Measurements from ENCODE around the gene FNDC3B. TPM values are rescaled to one million over a fixed set of nuclear protein-coding genes. Genes with fewer than 3 reads are reported as not detected.

FNDC3B gene
- total and polyA plus RNA-seq, 5 donors from 2014 or later: 6.8 to 31.8 (median 11.7) TPM

DNA sequence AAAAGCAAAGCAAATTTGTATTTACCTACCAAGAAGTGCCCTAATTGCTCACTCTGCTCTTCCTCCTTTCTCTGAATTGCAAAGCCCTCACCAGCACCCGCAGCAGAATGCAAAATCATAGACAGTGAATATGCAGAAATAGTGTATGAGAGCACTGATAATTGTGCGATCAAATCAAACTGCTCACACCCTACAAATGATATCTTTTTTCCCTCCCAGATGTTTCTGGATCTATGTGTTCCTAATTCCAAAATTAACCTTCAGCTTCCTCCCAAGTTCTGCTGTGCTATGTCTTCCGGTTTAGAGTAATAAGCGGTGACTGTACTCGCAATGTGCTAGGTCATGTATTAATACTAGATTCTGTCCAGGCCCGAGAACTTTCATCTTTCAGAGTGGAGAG, 405.4 kb downstream of the FNDC3B start:
- Mint-ChIP-seq H3K4me1 (peaks cover 14 to 29% (median 22%) of the 10 kb centered on the region in 4 donors), H3K9me3 (peaks cover 0 to 10% (median 2%) of the 10 kb centered on the region in 7 donors), H3K4me3 (no peak overlapping the region), H3K27ac (no peak overlapping the region), H3K27me3 (peaks cover 79% of the 10 kb centered on the region), H3K36me3 (no peaks in the 10 kb centered on the region)
- ATAC-seq (ENCODE audit: low read depth in 2 of 2) (no peak), DNase-seq (no peak)
- H3K27ac ChIP-seq (ENCODE audit: insufficient read depth, low read length, poor library complexity, severe bottlenecking): no peak overlapping the region
- H3K36me3 ChIP-seq (ENCODE audit: control insufficient read depth, insufficient read depth, low read length): no peaks in the 10 kb centered on the region
- no peak overlapping the region for H3K4me3 ChIP-seq (ENCODE audit: low read depth, low read length)
- H3K27me3 ChIP-seq (ENCODE audit: control insufficient read depth, insufficient read depth, low read length): peaks cover 53% of the 10 kb centered on the region
- H3K9me3 ChIP-seq (ENCODE audit: control insufficient read depth in 2 of 2, low read length in 2 of 2): no peaks in the 10 kb centered on the region
- peaks cover 13% of the 10 kb centered on the region for H3K4me1 ChIP-seq (ENCODE audit: control insufficient read depth, insufficient read depth, low read length, poor library complexity, severe bottlenecking)

DNA sequence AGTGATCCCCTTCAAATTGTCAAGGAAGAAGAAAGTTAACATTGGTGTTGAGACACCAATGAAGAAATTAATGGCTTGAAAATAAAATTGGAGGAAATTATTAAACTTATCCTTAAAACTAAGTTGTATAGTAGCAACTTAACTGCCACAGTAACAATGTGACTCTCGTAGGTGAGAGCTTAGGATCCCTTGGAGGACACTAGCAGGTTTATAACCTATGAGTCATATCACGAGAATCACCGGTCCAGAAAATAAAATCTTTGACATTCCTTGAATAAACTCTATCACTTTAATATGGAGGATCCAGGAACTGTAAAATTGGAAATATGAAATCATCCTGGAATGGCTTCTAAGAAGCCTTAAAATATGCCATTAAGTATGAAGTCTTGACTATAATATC, 406.8 kb downstream of the FNDC3B start:
- Histone ChIP-seq H3K27me3 (ENCODE audit: control insufficient read depth, insufficient read depth, low read length) (peaks cover 57% of the 10 kb centered on the region), H3K4me3 (ENCODE audit: low read depth, low read length) (no peak overlapping the region), H3K4me1 (ENCODE audit: control insufficient read depth, insufficient read depth, low read length, poor library complexity, severe bottlenecking) (peaks cover 13% of the 10 kb centered on the region), H3K27ac (ENCODE audit: insufficient read depth, low read length, poor library complexity, severe bottlenecking) (no peak overlapping the region), H3K36me3 (ENCODE audit: control insufficient read depth, insufficient read depth, low read length) (no peaks in the 10 kb centered on the region), H3K9me3 (ENCODE audit: control insufficient read depth in 2 of 2, low read length in 2 of 2) (no peaks in the 10 kb centered on the region)
- DNase-seq: no peak
- H3K27ac Mint-ChIP-seq: no peak overlapping the region
- no peak overlapping the region for H3K4me3 Mint-ChIP-seq
- H3K4me1 Mint-ChIP-seq: peaks cover 14 to 33% (median 24%) of the 10 kb centered on the region in 4 donors
- no peaks in the 10 kb centered on the region for H3K36me3 Mint-ChIP-seq
- ATAC-seq (ENCODE audit: low read depth in 2 of 2): no peak
- peaks cover 84% of the 10 kb centered on the region for H3K27me3 Mint-ChIP-seq
- peaks cover 0 to 10% (median 2%) of the 10 kb centered on the region in 7 donors for H3K9me3 Mint-ChIP-seq

DNA sequence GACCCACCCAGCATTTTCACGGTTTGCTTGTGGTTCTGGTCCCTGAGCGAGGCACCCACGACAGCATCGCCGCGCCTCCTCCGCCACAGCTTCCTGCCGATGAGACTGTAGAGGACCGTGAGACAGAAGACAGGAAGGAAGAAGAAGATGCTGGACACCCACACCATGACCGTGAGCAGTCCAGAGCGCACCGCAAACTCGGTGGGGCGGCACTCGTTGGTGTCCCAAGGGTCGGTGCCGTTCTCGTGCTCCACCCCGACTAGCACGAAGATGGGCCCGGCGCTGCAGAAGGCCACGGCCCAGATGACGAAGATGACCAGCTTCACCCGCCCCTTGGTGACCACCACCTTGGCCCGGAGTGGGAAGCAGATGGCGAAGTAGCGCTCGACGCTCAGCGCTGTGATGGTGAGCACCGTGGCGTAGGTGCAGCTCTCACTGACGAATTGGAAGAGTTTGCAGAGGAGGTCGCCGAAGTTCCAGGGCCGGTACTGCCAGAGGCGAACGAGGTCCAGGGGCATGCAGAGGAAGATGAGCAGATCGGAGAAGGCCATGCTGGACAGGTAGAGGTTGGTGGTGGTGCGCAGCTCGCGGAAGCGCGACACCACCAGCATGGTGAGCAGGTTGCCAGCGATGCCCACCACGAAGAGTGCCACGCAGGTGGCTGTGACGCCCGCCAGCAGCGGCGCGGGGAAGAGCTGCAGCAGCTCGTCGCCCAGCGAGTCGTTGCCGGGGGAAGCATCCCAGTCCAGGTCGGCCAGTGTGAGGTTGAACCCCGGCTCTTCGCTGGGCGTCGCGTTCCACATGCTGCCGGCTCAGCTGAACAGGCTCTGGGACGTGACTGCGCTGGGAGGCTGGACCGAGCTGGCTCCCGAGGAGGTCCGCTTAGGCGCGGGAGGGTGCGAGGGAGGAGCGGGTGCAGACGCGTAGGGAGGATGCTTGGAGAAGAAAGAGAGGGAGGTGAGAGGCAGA, 408.5 kb downstream of the FNDC3B start, which contains the start of gene GHSR:
Gene GHSR, minus strand, starts transcription at position 846 of the 969 bp plus-strand sequence. Its CDS starts 43 bp downstream, at position 803.
- H3K27me3 ChIP-seq (ENCODE audit: control insufficient read depth, insufficient read depth, low read length): peaks cover 60% of the 10 kb centered on the region
- no peak within 1 kb of the TSS for H3K27ac Mint-ChIP-seq

DNA sequence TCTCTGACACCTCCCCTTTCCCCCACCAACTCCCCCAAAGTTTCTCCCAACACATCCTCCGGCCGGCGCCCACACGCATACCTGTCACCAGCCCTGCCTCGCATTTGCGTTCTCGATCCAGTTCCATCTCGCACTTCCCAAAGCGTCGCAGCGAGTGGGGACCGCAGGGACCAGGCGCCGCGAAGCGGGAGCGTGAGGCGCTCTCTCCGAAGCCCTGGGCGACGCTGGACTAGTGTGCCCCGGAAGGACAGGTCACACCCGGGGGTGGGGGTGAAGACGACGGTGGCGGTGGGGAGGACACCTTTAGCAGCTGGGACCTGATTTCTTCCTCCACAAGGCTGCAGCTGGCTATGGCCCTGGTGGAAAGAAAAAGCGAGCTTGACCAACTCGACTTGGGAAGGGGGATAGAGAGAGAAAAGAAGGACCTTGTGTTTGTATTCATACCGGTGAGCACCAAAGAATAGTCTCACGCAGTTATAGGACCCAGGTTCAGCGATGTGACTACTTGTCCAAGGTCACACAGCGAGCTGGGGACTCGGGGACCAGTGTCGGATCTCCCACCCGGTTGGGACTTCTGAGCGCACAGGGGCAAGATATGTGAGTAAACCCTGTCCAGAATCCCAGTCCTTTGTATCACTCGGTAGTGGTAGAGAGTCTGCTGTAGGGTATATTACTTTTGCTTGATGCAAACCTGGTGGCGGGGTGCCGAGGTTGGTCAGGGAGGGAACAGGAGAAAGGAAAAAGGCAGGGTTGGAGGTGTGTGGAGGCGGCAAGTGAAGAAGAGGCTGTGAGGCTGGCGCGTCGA, 409.5 kb downstream of the FNDC3B start:
- Histone ChIP-seq H3K27me3 (ENCODE audit: control insufficient read depth, insufficient read depth, low read length) (peaks cover 60% of the 10 kb centered on the region), H3K4me1 (ENCODE audit: control insufficient read depth, insufficient read depth, low read length, poor library complexity, severe bottlenecking) (peaks cover 13% of the 10 kb centered on the region), H3K4me3 (ENCODE audit: low read depth, low read length) (no peak overlapping the region), H3K36me3 (ENCODE audit: control insufficient read depth, insufficient read depth, low read length) (no peaks in the 10 kb centered on the region), H3K9me3 (ENCODE audit: control insufficient read depth in 2 of 2, low read length in 2 of 2) (no peaks in the 10 kb centered on the region), H3K27ac (ENCODE audit: insufficient read depth, low read length, poor library complexity, severe bottlenecking) (no peak overlapping the region)
- H3K27me3 Mint-ChIP-seq: peaks cover 83% of the 10 kb centered on the region
- H3K9me3 Mint-ChIP-seq: peaks cover 0 to 10% (median 2%) of the 10 kb centered on the region in 7 donors
- peak overlapping the region in 3 of 4 donors; percentile 4 to 75 (median 58) for H3K4me3 Mint-ChIP-seq
- ATAC-seq (ENCODE audit: low read depth in 2 of 2) (no peak), DNase-seq (peak in 1 of 3 donors; percentile 1)
- no peaks in the 10 kb centered on the region for H3K36me3 Mint-ChIP-seq
- peaks cover 14 to 33% (median 24%) of the 10 kb centered on the region in 4 donors for H3K4me1 Mint-ChIP-seq
- no peak overlapping the region for H3K27ac Mint-ChIP-seq

More for the DNA sequence above, 408.5 kb downstream of the FNDC3B start, which contains the start of gene GHSR:
- Histone ChIP-seq H3K4me3 (ENCODE audit: low read depth, low read length) (no peak within 1 kb of the TSS), H3K9me3 (ENCODE audit: control insufficient read depth in 2 of 2, low read length in 2 of 2) (no peaks in the 10 kb centered on the region), H3K36me3 (ENCODE audit: control insufficient read depth, insufficient read depth, low read length) (no peaks in the 10 kb centered on the region), H3K27ac (ENCODE audit: insufficient read depth, low read length, poor library complexity, severe bottlenecking) (no peak within 1 kb of the TSS), H3K4me1 (ENCODE audit: control insufficient read depth, insufficient read depth, low read length, poor library complexity, severe bottlenecking) (peaks cover 13% of the 10 kb centered on the region)
- Mint-ChIP-seq H3K4me1 (peaks cover 14 to 33% (median 24%) of the 10 kb centered on the region in 4 donors), H3K4me3 (peak within 1 kb of the TSS; percentile 6 to 75 (median 54)), H3K36me3 (no peaks in the 10 kb centered on the region), H3K27me3 (peaks cover 80% of the 10 kb centered on the region), H3K9me3 (peaks cover 0 to 10% (median 2%) of the 10 kb centered on the region in 7 donors)
- ATAC-seq (ENCODE audit: low read depth in 2 of 2): no peak
- peak in 1 of 3 donors; percentile 37 for DNase-seq

DNA sequence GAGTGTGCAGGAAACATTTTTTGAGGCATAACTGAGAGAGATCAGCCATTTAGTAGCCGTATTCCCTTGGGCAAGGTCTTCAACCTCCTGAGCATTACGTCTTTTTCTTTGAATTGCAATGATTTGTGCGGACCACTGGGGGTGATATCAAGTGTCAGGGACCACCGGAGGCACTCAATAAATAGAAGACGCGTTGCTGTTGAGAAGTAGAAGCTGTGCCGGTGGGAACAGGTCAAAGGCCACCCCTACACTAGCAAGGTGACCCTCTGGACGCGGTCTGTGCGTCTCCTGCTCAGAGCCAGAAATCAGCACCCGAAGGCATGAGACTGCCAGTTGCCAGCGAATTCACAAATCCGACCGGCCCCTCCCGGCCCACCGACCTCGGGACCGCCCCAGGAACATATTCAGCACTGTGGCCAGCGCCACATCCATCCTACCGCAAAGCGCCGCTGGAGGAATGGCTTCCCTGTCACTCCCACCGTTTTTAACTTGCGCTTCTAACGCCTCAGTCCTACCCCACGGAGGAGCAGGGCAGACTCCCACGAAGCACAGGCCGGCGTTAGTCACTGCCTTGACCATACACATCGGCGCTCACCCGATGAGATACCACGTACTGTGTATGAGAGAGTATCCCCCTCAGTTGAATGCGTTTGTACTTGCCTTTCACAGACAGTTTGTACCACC, 410.2 kb downstream of the FNDC3B start:
- H3K4me1 ChIP-seq (ENCODE audit: control insufficient read depth, insufficient read depth, low read length, poor library complexity, severe bottlenecking): peaks cover 13% of the 10 kb centered on the region
- H3K27ac ChIP-seq (ENCODE audit: insufficient read depth, low read length, poor library complexity, severe bottlenecking): no peak overlapping the region
- Mint-ChIP-seq H3K36me3 (no peaks in the 10 kb centered on the region), H3K4me3 (peak overlapping the region in 2 of 4 donors; percentile 10 to 75), H3K27ac (no peak overlapping the region), H3K4me1 (peaks cover 14 to 33% (median 24%) of the 10 kb centered on the region in 4 donors), H3K27me3 (peaks cover 88% of the 10 kb centered on the region), H3K9me3 (peaks cover 0 to 10% (median 2%) of the 10 kb centered on the region in 7 donors)
- H3K9me3 ChIP-seq (ENCODE audit: control insufficient read depth in 2 of 2, low read length in 2 of 2): no peaks in the 10 kb centered on the region
- no peaks in the 10 kb centered on the region for H3K36me3 ChIP-seq (ENCODE audit: control insufficient read depth, insufficient read depth, low read length)
- DNase-seq (peak in 1 of 3 donors; percentile 7), ATAC-seq (ENCODE audit: low read depth in 2 of 2) (no peak)
- H3K4me3 ChIP-seq (ENCODE audit: low read depth, low read length): no peak overlapping the region
- peaks cover 62% of the 10 kb centered on the region for H3K27me3 ChIP-seq (ENCODE audit: control insufficient read depth, insufficient read depth, low read length)

Other genes with a start within 250 kb of the FNDC3B start
- gene PLD1, start 229.1 kb upstream of the FNDC3B start, total RNA-seq: 8.8 TPM
- 1 to 10 TPM in 3 of 4 donors, not detected in 1; 1.2 to 5.0 (median 2.3) TPM for gene PLD1, start 229.1 kb upstream of the FNDC3B start, polyA plus RNA-seq
- not detected for gene TMEM212, start 196.2 kb upstream of the FNDC3B start, total RNA-seq
- gene TMEM212, start 196.2 kb upstream of the FNDC3B start, polyA plus RNA-seq: not detected